ENCODE measurements around the gene EXOSC1. TPM values are rescaled to one million over a fixed set of nuclear protein-coding genes. Genes with fewer than 3 reads are reported as not detected.

Gene EXOSC1
- polyA plus RNA-seq, 1 experiment, result 47.6 TPM

- CTCF ChIA-PET, result interaction anchor here (0.6 to 2.4 kb wide), 5 partner anchors 10 to 257 kb away, joined by 3 to 9 read pairs (median 3); no protein-coding TSS in a partner anchor
Measured at GRCh38 chr10:97406064-97406463, 39.7 kb downstream of the EXOSC1 start.

GRCh38 chr10:97404044-97404443 lies 41.8 kb downstream of the EXOSC1 start:
- Histone ChIP-seq H3K9me3 (ENCODE audit: control insufficient read depth, insufficient read depth, low read length) (no peaks in the 10 kb centered on the region), H3K27me3 (ENCODE audit: control insufficient read depth, insufficient read depth, low read length) (no peaks in the 10 kb centered on the region), H3K4me3 (ENCODE audit: low read depth, low read length) (no peak overlapping the region), H3K27ac (ENCODE audit: low read depth, low read length) (no peak overlapping the region)
- ChIA-PET POLR2A (no interaction called here), CTCF (interaction anchor here (0.8 kb wide), 1 partner anchor 9 kb away, joined by 3 read pairs; no protein-coding TSS in a partner anchor)
- no peak for DNase-seq (ENCODE audit: low read depth, low spot score)
- no peak for TF ChIP-seq CTCF (IDR thresholded peaks at IDR 0.05; ENCODE audit: low read depth, low read length)

More at GRCh38 chr10:97406064-97406463, 39.7 kb downstream of the EXOSC1 start:
- no peaks in the 10 kb centered on the region for H3K27me3 ChIP-seq (ENCODE audit: control insufficient read depth, insufficient read depth, low read length)
- no peak overlapping the region for H3K4me3 ChIP-seq (ENCODE audit: low read depth, low read length)
- H3K9me3 ChIP-seq (ENCODE audit: control insufficient read depth, insufficient read depth, low read length), result no peaks in the 10 kb centered on the region
- TF ChIP-seq CTCF (IDR thresholded peaks at IDR 0.05; ENCODE audit: low read depth, low read length), result no peak
- POLR2A ChIA-PET, result no interaction called here
- DNase-seq (ENCODE audit: low read depth, low spot score), result no peak
- no peak overlapping the region for H3K27ac ChIP-seq (ENCODE audit: low read depth, low read length)

GRCh38 chr10:97401455-97401919 lies 44.3 kb downstream of the EXOSC1 start:
- Histone ChIP-seq H3K27ac (ENCODE audit: low read depth, low read length) (peak overlapping the region; percentile 48), H3K27me3 (ENCODE audit: control insufficient read depth, insufficient read depth, low read length) (no peaks in the 10 kb centered on the region), H3K9me3 (ENCODE audit: control insufficient read depth, insufficient read depth, low read length) (no peaks in the 10 kb centered on the region), H3K4me3 (ENCODE audit: low read depth, low read length) (peak overlapping the region; percentile 7; the same call in 1 of the 2 replicates)
- CTCF ChIA-PET, result interaction anchor here (0.6 to 1.1 kb wide), 4 partner anchors 16 to 376 kb away, joined by 3 to 8 read pairs (median 5); no protein-coding TSS in a partner anchor
- TF ChIP-seq CTCF (IDR thresholded peaks at IDR 0.05; ENCODE audit: low read depth, low read length), result no peak
- POLR2A ChIA-PET, result interaction anchor here (0.7 to 1.6 kb wide), 2 partner anchors 10 to 286 kb away, joined by 3 to 5 read pairs; partner anchors contain the start of gene AVPI1
- no peak for DNase-seq (ENCODE audit: low read depth, low spot score)

GRCh38 chr10:97400665-97401454 lies 44.9 kb downstream of the EXOSC1 start, which contains the start of gene RRP12:
Gene RRP12 (minus strand): TSS chr10:97401340. CDS start chr10:97401231, 109 bp downstream.
- H3K4me3 ChIP-seq (ENCODE audit: low read depth, low read length), result peak within 1 kb of the TSS; percentile 85
- H3K9me3 ChIP-seq (ENCODE audit: control insufficient read depth, insufficient read depth, low read length), result no peaks in the 10 kb centered on the region
- POLR2A ChIA-PET, result interaction anchor here (0.7 to 1.6 kb wide), 3 partner anchors 10 to 286 kb away, joined by 3 to 5 read pairs (median 3); partner anchors contain the start of genes AVPI1 and FRAT2
- TF ChIP-seq CTCF (IDR thresholded peaks at IDR 0.05; ENCODE audit: low read depth, low read length), result no peak; the same call in none of the 2 replicates
- H3K27ac ChIP-seq (ENCODE audit: low read depth, low read length), result peak within 1 kb of the TSS; percentile 77
- no peaks in the 10 kb centered on the region for H3K27me3 ChIP-seq (ENCODE audit: control insufficient read depth, insufficient read depth, low read length)
- DNase-seq (ENCODE audit: low read depth, low spot score), result peak; percentile 87
- CTCF ChIA-PET, result interaction anchor here (0.6 to 1.3 kb wide), 4 partner anchors 17 to 376 kb away, joined by 3 to 8 read pairs (median 6); no protein-coding TSS in a partner anchor
